SKM-1 treated with dmso at 0.1 percent for 144 hours (cell line): ENCODE measurements around the gene CEACAM21.

Experiments used
- DNase-seq: peaks from one replicate; lab custom pipeline; 2025; ENCODE audit not compliant: unreplicated experiment; lab: John Stamatoyannopoulos, UW

CEACAM21 gene

GRCh38 chr19:41575998-41576397 lies at the start of gene CEACAM21:
Gene CEACAM21, plus strand, starts transcription at chr19:41576166. Its CDS starts 109 bp downstream, at chr19:41576275.
- peak; percentile 55 for DNase-seq

GRCh38 chr19:41527089-41527488 lies 48.9 kb upstream of the CEACAM21 start:
- no peak for DNase-seq

- peak; percentile 25 for DNase-seq
These were observed 47.9 kb upstream of the CEACAM21 start for GRCh38 chr19:41528106-41528505.

- DNase-seq: no peak
These were observed 46.3 kb upstream of the CEACAM21 start for GRCh38 chr19:41529484-41530183.

GRCh38 chr19:41530184-41530534 lies 45.8 kb upstream of the CEACAM21 start:
- no peak for DNase-seq

GRCh38 chr19:41530761-41531301 lies 45.1 kb upstream of the CEACAM21 start:
- DNase-seq: peak; percentile 43

- peak; percentile 91 for DNase-seq
These were observed 44.3 kb upstream of the CEACAM21 start for GRCh38 chr19:41531438-41532311.

GRCh38 chr19:41532526-41532925 lies 43.4 kb upstream of the CEACAM21 start:
- DNase-seq: no peak

GRCh38 chr19:41533671-41534215 lies 42.2 kb upstream of the CEACAM21 start:
- no peak for DNase-seq

GRCh38 chr19:41535029-41535622 lies 40.8 kb upstream of the CEACAM21 start:
- no peak for DNase-seq

GRCh38 chr19:41537789-41538188 lies 38.2 kb upstream of the CEACAM21 start:
- no peak for DNase-seq

- no peak for DNase-seq
These were observed 35.8 kb upstream of the CEACAM21 start for GRCh38 chr19:41540041-41540695.

GRCh38 chr19:41541990-41542584 lies 33.9 kb upstream of the CEACAM21 start:
- peak; percentile 15 for DNase-seq

GRCh38 chr19:41542622-41543021 lies 33.3 kb upstream of the CEACAM21 start:
- DNase-seq: no peak

GRCh38 chr19:41543582-41543981 lies 32.4 kb upstream of the CEACAM21 start:
- DNase-seq: no peak

- no peak for DNase-seq
These were observed 30.4 kb upstream of the CEACAM21 start for GRCh38 chr19:41545547-41545946.

GRCh38 chr19:41546386-41546789 lies 29.6 kb upstream of the CEACAM21 start:
- DNase-seq: no peak

GRCh38 chr19:41546961-41547360 lies 29.0 kb upstream of the CEACAM21 start:
- DNase-seq: no peak

GRCh38 chr19:41547569-41547968 lies 28.4 kb upstream of the CEACAM21 start:
- no peak for DNase-seq

- no peak for DNase-seq
These were observed 27.9 kb upstream of the CEACAM21 start for GRCh38 chr19:41548047-41548446.
